Breast epithelium (tissue), 3 donors: Measurements from ENCODE around the gene RBMX2.

Experiments
- CTCF ChIP-seq, 3 donors: fragments of 450-650 bp; IDR thresholded peaks; one replicate each; pipeline ENCODE4 v1.5.1; 2016 to 2017; ENCODE audit warnings: antibody characterized with exemption in 3 of 3, mild to moderate bottlenecking in 3 of 3, moderate library complexity in 3 of 3
- POLR2A ChIP-seq: fragments of 450-650 bp; IDR thresholded peaks from one replicate; pipeline ENCODE4 v1.6.1; 2016; ENCODE audit warnings: antibody characterized with exemption, mild to moderate bottlenecking, moderate library complexity
- POLR2AphosphoS5 ChIP-seq, 3 donors: sonication (generic); formaldehyde crosslinking; IDR thresholded peaks; one replicate each; pipeline ENCODE4 v1.6.1; 2017; ENCODE audit warnings: antibody characterized with exemption in 3 of 3

- no peak for TF ChIP-seq POLR2A
- TF ChIP-seq CTCF (IDR thresholded peaks at IDR 0.05), result peak in 2 of 3 donors; percentile 24 to 25
- no peak for TF ChIP-seq POLR2AphosphoS5 (IDR thresholded peaks at IDR 0.05)
These were observed 8.2 kb upstream of the RBMX2 start for GRCh38 chrX:130393451-130394074.
